ENCODE measurements around the gene RIC8A.
A peak's percentile ranks its signal among the peaks of the same experiment; 100 is the strongest.

RIC8A gene

DNA sequence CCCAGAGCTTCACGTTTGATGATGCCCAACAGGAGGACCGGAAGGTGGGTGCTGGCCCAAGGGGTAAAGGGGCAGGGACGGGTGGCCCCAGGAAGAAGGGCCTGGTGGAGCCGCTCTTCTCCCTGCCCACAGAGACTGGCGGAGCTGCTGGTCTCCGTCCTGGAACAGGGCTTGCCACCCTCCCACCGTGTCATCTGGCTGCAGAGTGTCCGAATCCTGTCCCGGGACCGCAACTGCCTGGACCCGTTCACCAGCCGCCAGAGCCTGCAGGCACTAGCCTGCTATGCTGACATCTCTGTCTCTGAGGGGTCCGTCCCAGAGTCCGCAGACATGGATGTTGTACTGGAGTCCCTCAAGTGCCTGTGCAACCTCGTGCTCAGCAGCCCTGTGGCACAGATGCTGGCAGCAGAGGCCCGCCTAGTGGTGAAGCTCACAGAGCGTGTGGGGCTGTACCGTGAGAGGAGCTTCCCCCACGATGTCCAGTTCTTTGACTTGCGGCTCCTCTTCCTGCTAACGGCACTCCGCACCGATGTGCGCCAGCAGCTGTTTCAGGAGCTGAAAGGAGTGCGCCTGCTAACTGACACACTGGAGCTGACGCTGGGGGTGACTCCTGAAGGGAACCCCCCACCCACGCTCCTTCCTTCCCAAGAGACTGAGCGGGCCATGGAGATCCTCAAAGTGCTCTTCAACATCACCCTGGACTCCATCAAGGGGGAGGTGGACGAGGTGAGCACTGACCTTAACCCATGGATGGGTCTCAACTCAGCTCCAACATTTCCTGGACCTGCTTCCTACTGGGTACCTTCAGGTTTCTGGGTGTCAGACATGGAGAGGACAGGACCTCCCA is 2.0 kb downstream of the RIC8A start:
- Mint-ChIP-seq H3K36me3 (peaks cover 11% of the 10 kb centered on the region), H3K27me3 (no peaks in the 10 kb centered on the region), H3K4me3 (peak overlapping the region; percentile 90), H3K27ac (peak overlapping the region; percentile 90), H3K9me3 (no peaks in the 10 kb centered on the region), H3K4me1 (peaks cover 14% of the 10 kb centered on the region)
- DNase-seq (ENCODE audit: low spot score in 2 of 2) (no peak), ATAC-seq (ENCODE audit: low read depth) (no peak)

DNA sequence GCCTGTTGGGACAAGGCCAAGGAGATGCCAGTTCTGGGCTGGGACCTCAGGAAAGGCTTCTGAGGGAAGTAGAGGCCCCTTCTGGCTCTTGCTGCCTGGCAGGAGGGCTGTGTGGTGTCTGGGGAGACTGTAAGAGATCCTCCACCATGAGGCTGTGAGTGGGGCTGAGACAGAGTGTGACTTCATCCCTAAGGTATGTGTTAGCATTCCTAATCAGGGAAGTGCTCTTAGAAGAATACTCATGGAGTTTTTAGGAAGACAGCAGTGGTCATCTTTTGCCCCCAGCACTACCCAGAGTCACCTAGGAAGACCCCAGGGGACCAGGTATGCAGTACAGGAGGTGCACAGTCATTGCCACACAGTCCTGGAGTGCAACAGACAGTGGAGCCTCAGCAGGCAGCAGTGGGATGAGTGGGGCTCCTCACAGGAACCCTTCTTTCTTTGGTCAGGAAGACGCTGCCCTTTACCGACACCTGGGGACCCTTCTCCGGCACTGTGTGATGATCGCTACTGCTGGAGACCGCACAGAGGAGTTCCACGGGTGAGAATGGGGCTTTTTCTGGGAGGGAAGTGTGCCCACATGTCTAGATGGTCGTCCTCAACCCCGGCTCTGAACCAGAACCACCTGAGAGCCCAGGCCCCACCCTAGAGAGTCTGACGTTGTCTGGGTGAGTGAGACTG is 2.8 kb downstream of the RIC8A start:
- Mint-ChIP-seq H3K27me3 (no peaks in the 10 kb centered on the region), H3K36me3 (peaks cover 13% of the 10 kb centered on the region), H3K27ac (peak overlapping the region; percentile 14), H3K9me3 (no peaks in the 10 kb centered on the region), H3K4me1 (peaks cover 14% of the 10 kb centered on the region), H3K4me3 (peak overlapping the region; percentile 37)
- DNase-seq (ENCODE audit: low spot score in 2 of 2): no peak
- no peak for ATAC-seq (ENCODE audit: low read depth)

DNA sequence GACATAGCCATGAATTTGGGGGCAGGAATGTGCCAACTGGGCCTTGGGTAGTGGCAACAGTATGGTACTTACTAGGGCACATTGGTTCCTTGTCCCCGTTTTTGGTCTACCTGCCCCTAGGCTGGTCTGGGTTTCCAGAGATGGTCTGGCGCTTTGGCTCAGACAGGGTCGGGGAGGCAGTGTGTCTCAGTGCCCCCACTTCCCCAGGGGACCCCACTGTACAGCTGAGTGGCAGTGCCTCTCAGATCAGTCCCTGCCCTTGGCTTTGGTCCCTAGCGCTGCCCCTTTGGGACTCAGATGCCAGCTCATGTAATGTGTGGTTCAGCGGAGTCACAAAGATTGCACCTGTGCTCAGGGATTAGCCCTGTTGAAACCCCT is 3.3 kb downstream of the RIC8A start:
- Mint-ChIP-seq H3K4me1 (peaks cover 12% of the 10 kb centered on the region), H3K27ac (peak overlapping the region; percentile 14), H3K36me3 (peaks cover 15% of the 10 kb centered on the region), H3K9me3 (no peaks in the 10 kb centered on the region), H3K27me3 (no peaks in the 10 kb centered on the region), H3K4me3 (no peak overlapping the region)
- ATAC-seq (ENCODE audit: low read depth) (no peak), DNase-seq (ENCODE audit: low spot score in 2 of 2) (no peak)

DNA sequence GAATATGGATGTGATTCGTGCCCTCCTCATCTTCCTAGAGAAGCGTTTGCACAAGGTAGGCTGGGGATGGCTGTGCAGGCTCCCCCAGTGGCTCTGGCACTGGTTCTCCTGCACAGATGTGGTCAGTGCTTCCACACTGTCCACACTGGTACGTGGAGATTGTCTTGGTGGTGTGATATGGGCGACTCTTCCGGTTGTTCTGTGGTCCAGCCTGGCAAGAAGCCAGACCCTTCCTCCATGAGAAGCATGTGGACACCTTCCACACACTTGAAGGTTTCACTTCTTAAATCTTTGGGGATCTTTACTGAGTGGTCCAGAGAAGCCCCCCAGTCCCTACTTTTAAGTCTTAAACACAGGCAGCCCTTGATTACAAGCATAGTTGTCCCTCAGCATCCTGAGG is 3.8 kb downstream of the RIC8A start:
- no peak overlapping the region for H3K27ac Mint-ChIP-seq
- peaks cover 15% of the 10 kb centered on the region for H3K36me3 Mint-ChIP-seq
- H3K27me3 Mint-ChIP-seq: no peaks in the 10 kb centered on the region
- peaks cover 8% of the 10 kb centered on the region for H3K4me1 Mint-ChIP-seq
- DNase-seq (ENCODE audit: low spot score in 2 of 2): no peak
- no peak overlapping the region for H3K4me3 Mint-ChIP-seq
- ATAC-seq (ENCODE audit: low read depth): no peak
- no peaks in the 10 kb centered on the region for H3K9me3 Mint-ChIP-seq

DNA sequence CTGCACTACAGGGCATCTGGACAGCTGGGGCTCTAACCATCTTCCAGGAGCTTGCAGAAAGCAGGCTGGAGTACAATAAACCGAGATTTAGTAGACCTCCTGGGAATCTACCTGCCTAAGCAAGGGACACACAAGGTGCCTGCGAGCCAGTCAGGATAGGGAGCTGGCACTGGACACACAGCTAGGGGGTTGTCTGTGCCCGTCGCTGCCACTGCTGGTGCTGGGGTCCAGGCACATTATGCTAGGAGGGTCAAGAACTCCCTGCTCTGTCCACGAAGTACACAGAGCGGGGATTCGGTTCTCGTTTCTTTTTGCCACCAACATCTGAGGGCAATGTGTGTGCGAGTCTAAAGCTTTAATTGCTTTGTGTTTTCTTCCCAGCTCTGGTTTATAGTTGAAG is 4.2 kb downstream of the RIC8A start:
- Mint-ChIP-seq H3K4me3 (no peak overlapping the region), H3K4me1 (peaks cover 7% of the 10 kb centered on the region), H3K36me3 (peaks cover 15% of the 10 kb centered on the region), H3K9me3 (no peaks in the 10 kb centered on the region), H3K27ac (no peak overlapping the region), H3K27me3 (no peaks in the 10 kb centered on the region)
- DNase-seq (ENCODE audit: low spot score in 2 of 2) (no peak), ATAC-seq (ENCODE audit: low read depth) (no peak)

DNA sequence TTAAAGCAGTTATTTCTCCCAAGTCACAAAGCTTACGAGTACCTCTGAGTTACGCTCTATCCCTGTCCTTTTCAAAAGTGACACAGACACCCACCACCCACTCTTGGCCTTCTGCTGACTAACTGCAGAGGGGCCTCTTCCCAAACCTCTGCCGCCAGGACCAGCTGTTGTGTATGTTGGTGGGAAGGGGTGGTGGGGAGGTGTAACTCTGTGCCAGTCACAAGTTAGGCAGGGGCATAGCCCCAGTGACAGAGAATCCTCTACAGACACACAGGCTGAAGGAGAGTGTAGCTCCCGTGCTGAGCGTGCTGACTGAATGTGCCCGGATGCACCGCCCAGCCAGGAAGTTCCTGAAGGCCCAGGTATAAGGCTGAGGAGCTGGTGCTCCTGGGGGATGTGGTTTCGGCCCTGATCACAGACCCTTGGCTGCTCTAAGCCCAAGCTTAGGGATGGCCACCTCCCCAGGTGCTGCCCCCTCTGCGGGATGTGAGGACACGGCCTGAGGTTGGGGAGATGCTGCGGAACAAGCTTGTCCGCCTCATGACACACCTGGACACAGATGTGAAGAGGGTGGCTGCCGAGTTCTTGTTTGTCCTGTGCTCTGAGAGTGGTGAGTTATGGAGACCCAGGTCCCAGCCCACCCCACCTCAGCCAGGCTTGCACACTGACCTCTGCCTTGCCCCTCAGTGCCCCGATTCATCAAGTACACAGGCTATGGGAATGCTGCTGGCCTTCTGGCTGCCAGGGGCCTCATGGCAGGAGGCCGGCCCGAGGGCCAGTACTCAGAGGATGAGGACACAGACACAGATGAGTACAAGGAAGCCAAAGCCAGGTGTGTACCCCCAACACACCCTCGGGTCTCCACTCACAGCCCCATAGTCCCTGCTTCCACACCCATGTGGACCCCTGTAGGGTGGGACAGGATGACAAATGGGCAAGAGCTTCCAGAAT is 4.9 kb downstream of the RIC8A start:
- Mint-ChIP-seq H3K36me3 (peaks cover 15% of the 10 kb centered on the region), H3K4me1 (peaks cover 7% of the 10 kb centered on the region), H3K27ac (no peak overlapping the region), H3K4me3 (no peak overlapping the region), H3K27me3 (no peaks in the 10 kb centered on the region), H3K9me3 (no peaks in the 10 kb centered on the region)
- no peak for DNase-seq (ENCODE audit: low spot score in 2 of 2)
- ATAC-seq (ENCODE audit: low read depth): no peak

DNA sequence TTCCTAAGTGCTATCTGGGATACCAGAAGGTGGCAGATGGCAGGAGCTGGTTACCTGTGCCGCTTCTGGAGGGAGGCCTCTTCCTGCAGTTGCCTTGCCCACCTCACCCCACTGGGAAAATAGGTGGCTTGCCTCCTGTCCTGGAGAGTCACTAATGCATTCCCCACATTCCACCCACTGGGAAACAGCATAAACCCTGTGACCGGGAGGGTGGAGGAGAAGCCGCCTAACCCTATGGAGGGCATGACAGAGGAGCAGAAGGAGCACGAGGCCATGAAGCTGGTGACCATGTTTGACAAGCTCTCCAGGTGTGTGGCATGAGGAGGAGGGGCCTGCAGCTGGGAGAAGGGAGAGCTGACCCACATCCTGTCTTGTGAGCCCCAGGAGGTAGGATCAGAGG is 5.6 kb downstream of the RIC8A start:
- no peak overlapping the region for H3K4me3 Mint-ChIP-seq
- H3K27me3 Mint-ChIP-seq: no peaks in the 10 kb centered on the region
- no peaks in the 10 kb centered on the region for H3K9me3 Mint-ChIP-seq
- H3K36me3 Mint-ChIP-seq: peaks cover 15% of the 10 kb centered on the region
- H3K4me1 Mint-ChIP-seq: peaks cover 10% of the 10 kb centered on the region
- no peak for ATAC-seq (ENCODE audit: low read depth)
- DNase-seq (ENCODE audit: low spot score in 2 of 2): no peak
- no peak overlapping the region for H3K27ac Mint-ChIP-seq

DNA sequence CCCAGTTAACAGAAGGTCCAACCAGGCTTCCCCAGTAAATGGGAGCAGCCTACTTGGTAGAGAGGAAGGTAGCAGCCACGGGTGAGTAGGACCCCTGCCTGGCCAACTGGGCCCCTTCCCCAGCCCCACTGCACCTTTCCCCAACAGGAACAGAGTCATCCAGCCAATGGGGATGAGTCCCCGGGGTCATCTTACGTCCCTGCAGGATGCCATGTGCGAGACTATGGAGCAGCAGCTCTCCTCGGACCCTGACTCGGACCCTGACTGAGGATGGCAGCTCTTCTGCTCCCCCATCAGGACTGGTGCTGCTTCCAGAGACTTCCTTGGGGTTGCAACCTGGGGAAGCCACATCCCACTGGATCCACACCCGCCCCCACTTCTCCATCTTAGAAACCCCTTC is 6.6 kb downstream of the RIC8A start:
- H3K27ac Mint-ChIP-seq: no peak overlapping the region
- no peaks in the 10 kb centered on the region for H3K9me3 Mint-ChIP-seq
- no peak for DNase-seq (ENCODE audit: low spot score in 2 of 2)
- no peak for ATAC-seq (ENCODE audit: low read depth)
- H3K4me3 Mint-ChIP-seq: no peak overlapping the region
- no peaks in the 10 kb centered on the region for H3K27me3 Mint-ChIP-seq
- peaks cover 6% of the 10 kb centered on the region for H3K4me1 Mint-ChIP-seq
- peaks cover 13% of the 10 kb centered on the region for H3K36me3 Mint-ChIP-seq

DNA sequence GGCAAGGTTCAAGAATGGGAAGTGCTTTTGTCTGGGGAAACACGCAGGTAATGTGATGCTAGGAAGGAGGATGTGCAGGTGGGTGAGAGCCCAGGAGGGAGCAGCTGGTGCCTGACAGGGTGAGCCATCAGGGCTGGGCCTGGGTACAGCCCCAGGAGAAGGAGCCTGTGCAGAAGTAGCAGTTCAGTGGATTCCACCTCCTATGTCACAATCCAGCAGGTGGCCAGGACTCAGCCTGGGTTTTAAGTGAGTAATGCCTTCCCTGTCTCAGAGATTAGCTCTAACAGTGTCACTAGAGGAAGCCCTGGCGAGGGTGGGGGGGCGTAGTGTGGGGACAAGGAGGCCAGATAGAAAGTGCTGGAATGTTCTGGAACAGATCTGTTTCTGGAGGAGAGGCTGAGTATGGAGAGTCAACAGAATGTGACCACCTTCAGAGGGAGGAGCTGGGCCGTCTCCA is 8.1 kb downstream of the RIC8A start:
- H3K4me3 Mint-ChIP-seq: no peak overlapping the region
- no peak for ATAC-seq (ENCODE audit: low read depth)
- H3K36me3 Mint-ChIP-seq: peaks cover 17% of the 10 kb centered on the region

DNA sequence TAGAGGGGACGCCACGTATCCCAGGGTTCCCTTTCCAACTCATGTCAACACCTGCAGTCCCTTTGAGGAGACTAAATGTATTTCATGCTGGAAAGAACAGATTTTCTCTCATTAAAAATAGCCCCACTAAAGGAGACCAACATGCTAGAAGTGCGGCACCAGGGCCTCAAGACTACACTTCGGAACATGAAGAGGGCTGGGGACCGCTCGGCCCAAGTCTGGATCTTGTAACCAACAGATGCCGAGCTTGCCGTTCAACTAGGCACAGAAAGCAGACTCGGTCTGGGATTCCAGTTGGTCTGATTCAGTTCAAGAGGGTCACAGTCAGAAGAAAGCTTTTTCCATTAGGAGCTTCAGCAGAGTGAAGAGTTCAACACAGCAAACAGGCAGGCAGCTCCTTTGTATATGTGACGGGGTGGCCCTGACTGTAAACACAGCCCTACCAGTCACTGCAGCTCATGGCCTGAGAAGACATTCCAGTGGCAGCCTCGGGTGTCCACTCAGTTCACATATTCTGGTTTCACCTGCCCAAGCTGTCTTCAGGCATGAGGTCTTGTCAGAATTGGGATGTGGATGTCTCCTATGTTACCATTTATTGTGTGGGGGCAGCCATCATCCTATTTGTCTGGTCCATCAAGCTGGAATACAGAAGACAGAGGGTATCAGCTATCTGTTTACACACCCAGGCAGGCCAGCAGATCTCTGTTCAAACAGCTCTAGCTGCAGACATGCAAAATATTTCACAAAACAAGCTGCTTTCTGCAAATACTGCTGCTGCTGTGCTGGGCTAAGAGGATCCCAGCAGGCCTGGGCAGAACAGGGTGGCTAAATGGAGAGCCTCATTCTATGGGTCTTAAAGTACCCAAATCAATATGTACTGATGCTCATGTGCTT is 8.8 kb downstream of the RIC8A start:
- no peak for DNase-seq (ENCODE audit: low spot score in 2 of 2)
- no peaks in the 10 kb centered on the region for H3K27me3 Mint-ChIP-seq
- peaks cover 17% of the 10 kb centered on the region for H3K36me3 Mint-ChIP-seq
- peaks cover 3% of the 10 kb centered on the region for H3K4me1 Mint-ChIP-seq
- no peak for ATAC-seq (ENCODE audit: low read depth)
- H3K4me3 Mint-ChIP-seq: no peak overlapping the region
- H3K27ac Mint-ChIP-seq: no peak overlapping the region
- no peaks in the 10 kb centered on the region for H3K9me3 Mint-ChIP-seq

More for the DNA sequence above, 8.1 kb downstream of the RIC8A start:
- DNase-seq (ENCODE audit: low spot score in 2 of 2): no peak
- Mint-ChIP-seq H3K9me3 (no peaks in the 10 kb centered on the region), H3K27ac (no peak overlapping the region), H3K27me3 (no peaks in the 10 kb centered on the region), H3K4me1 (peaks cover 3% of the 10 kb centered on the region)

DNA sequence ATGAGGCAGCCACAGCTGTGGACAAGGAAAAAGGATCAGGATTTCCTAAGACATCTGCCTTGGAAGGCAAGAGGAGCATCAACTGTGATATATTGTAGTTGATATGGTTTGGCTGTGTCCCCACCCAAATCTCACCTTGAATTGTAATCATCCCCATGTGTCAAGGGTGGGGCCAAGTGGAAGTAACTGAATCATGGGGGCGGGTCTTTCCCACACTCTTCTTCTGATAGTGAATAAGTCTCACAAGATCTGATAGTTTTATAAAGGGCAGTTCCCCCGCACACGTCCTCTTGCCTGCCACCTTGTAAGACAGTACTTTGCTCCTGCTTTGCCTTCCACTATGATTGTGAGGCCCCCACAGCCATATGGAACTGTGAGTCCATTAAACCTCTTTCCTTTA is 10.2 kb downstream of the RIC8A start:
- H3K27me3 Mint-ChIP-seq: no peaks in the 10 kb centered on the region
- DNase-seq (ENCODE audit: low spot score in 2 of 2) (no peak), ATAC-seq (ENCODE audit: low read depth) (no peak)
- H3K4me3 Mint-ChIP-seq: no peak overlapping the region
- peak overlapping the region; percentile 20 for H3K27ac Mint-ChIP-seq
- peaks cover 3% of the 10 kb centered on the region for H3K4me1 Mint-ChIP-seq
- H3K9me3 Mint-ChIP-seq: no peaks in the 10 kb centered on the region
- peaks cover 22% of the 10 kb centered on the region for H3K36me3 Mint-ChIP-seq

DNA sequence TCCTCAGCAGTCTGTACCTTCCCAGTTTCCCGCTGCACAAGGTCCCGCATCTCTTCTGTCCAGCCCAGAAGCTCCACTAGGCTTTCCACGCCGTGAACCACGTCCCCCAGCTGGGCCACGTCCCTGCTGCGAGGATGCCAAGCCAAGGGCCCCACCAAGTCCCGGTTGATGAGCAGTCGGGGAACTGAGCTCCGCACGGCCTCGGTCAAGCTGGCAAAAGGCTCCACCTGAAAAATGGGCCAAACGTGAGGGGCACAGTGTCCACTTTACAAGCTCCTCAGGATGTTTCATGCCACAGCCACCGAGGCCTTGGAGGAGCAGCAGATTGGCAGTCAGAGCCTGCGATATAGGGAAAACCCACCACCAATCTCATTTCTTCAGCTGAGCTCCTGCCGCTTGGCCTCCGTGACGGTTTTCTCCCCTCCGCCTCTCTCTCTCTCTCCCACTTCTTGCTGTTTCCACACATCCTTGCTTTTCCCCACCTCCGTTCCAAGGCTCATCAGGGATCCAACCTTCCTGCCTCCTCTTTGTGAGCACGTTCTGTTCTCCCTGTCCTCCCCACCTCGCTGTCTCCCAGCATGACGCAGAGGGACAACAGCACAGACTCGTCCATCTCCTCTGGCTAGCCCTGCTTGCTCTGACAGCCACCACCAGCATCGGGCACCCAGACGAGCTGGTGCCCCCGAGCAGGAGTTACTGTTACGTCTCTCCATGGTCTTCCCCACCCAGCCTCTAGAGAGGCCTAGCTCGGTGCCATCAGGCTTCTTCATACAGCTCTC is 11.5 kb downstream of the RIC8A start:
- Mint-ChIP-seq H3K27me3 (no peaks in the 10 kb centered on the region), H3K4me1 (peaks cover 3% of the 10 kb centered on the region), H3K36me3 (peaks cover 22% of the 10 kb centered on the region), H3K4me3 (no peak overlapping the region), H3K9me3 (no peaks in the 10 kb centered on the region), H3K27ac (no peak overlapping the region)
- ATAC-seq (ENCODE audit: low read depth): no peak
- no peak for DNase-seq (ENCODE audit: low spot score in 2 of 2)

Measured in memory B cell (primary cell).